Thyroid gland (tissue), 4 donors: ENCODE measurements around the gene PLBD2.

Experiments
- POLR2A ChIP-seq, 2 donors: fragments of 450-650 bp; IDR thresholded peaks; one replicate each; pipeline ENCODE4 v1.6.1; 2017; ENCODE audit warnings: antibody characterized with exemption in 2 of 2, mild to moderate bottlenecking in 2 of 2, moderate library complexity in 1 of 2
- TF ChIP-seq, protein P1 (sequence below), 6 experiments: fragments of 200-600 bp in 3 of 6; fragments of 450-650 bp in 3 of 6; sonication (generic) in 3 of 6; IDR thresholded peaks; one replicate each; pipeline ENCODE4 v1.5.1; 2016 to 2019; ENCODE audit warnings: antibody characterized with exemption in 6 of 6, mild to moderate bottlenecking in 2 of 6, inconsistent platforms in 1 of 6, moderate library complexity in 1 of 6

GRCh38 chr12:113401066-113402000 lies 42.9 kb downstream of the PLBD2 start:
- TF ChIP-seq, protein P1, sequence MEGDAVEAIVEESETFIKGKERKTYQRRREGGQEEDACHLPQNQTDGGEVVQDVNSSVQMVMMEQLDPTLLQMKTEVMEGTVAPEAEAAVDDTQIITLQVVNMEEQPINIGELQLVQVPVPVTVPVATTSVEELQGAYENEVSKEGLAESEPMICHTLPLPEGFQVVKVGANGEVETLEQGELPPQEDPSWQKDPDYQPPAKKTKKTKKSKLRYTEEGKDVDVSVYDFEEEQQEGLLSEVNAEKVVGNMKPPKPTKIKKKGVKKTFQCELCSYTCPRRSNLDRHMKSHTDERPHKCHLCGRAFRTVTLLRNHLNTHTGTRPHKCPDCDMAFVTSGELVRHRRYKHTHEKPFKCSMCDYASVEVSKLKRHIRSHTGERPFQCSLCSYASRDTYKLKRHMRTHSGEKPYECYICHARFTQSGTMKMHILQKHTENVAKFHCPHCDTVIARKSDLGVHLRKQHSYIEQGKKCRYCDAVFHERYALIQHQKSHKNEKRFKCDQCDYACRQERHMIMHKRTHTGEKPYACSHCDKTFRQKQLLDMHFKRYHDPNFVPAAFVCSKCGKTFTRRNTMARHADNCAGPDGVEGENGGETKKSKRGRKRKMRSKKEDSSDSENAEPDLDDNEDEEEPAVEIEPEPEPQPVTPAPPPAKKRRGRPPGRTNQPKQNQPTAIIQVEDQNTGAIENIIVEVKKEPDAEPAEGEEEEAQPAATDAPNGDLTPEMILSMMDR (IDR thresholded peaks at IDR 0.05) = no peak
- no peak for TF ChIP-seq POLR2A (IDR thresholded peaks at IDR 0.05)
